Measurements from ENCODE around the gene TMEM63A.
"Not testable (repeated sequence)": the region's sequence is repeated elsewhere in the genome, so short reads cannot be mapped to it uniquely, and the experiment has no call there.

The TMEM63A gene

DNA sequence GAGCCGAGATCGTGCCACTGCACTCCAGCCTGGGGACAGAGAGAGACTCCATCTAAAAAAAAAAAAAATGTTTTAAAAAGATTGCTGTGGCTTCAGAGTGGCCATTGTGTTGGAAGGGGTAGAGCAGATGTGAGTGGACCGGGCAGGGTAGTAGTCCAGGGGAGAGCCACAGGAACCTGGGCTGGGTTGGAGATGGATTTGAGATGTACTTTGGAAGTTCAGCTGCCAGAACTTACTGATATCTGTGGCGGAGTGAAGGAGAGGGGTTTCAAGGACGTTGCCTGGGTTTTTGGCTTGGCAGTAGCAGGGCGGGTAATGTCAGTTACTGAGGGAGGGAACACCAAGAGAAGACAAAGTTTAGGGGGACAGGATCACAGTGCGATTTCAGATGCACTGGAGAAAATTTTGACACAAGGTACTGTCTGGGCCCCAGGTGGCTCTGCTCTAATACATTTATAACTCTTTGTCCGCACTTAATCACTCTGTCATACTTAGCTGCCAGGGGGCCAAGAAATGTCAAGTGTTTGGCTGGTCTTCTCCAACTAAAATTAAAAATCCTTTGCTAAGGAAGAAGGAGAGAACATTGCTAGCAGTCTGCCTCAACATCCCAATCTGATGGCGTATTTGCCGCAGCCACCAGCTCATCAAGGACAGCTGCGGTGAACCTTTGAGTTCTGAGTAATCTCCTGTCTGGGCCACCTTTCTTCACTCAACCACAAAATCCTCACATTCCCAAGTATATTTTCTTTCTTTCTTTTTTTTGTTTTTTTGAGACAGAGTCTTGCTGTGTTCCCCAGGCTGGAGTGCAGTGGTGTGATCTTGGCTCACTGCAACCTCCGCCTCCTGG lies 62.6 kb downstream of the TMEM63A start:
- peaks cover 6% of the 10 kb centered on the region; the same call in 1 of the 2 replicates for H3K4me1 ChIP-seq

DNA sequence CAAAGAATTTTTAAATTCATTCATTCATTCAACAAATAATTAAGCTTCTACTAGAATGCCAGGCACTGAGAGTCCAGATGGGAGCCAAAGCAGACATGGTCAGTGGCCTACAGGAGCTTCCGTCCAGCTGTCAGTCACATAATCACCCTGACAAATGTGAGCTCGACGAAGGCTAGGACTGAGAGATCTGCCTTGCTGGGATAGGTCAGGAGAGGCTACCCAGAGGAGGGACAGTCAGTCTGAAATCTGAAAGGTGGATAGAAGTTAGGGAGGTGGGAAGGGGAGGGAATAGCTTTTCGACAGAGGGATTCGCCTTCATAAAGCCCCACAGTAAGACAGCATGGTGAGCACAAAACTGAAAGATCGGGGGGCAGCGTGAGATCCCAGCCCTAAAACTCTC lies 64.0 kb downstream of the TMEM63A start:
- Histone ChIP-seq H3K9me3 (no peaks in the 10 kb centered on the region), H3K4me3 (ENCODE audit: low read depth, low read length) (no peak overlapping the region), H3K36me3 (no peaks in the 10 kb centered on the region), H3K27me3 (no peaks in the 10 kb centered on the region), H3K4me1 (peaks cover 11% of the 10 kb centered on the region)
- TF ChIP-seq, protein P1, sequence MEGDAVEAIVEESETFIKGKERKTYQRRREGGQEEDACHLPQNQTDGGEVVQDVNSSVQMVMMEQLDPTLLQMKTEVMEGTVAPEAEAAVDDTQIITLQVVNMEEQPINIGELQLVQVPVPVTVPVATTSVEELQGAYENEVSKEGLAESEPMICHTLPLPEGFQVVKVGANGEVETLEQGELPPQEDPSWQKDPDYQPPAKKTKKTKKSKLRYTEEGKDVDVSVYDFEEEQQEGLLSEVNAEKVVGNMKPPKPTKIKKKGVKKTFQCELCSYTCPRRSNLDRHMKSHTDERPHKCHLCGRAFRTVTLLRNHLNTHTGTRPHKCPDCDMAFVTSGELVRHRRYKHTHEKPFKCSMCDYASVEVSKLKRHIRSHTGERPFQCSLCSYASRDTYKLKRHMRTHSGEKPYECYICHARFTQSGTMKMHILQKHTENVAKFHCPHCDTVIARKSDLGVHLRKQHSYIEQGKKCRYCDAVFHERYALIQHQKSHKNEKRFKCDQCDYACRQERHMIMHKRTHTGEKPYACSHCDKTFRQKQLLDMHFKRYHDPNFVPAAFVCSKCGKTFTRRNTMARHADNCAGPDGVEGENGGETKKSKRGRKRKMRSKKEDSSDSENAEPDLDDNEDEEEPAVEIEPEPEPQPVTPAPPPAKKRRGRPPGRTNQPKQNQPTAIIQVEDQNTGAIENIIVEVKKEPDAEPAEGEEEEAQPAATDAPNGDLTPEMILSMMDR (IDR thresholded peaks at IDR 0.05; ENCODE audit: low read depth, low read length) = no peak
- no peak for DNase-seq

More for the DNA sequence above, 62.6 kb downstream of the TMEM63A start:
- no peaks in the 10 kb centered on the region for H3K27me3 ChIP-seq
- no peak overlapping the region for H3K4me3 ChIP-seq (ENCODE audit: low read depth, low read length)
- TF ChIP-seq, protein P1 (IDR thresholded peaks at IDR 0.05; ENCODE audit: low read depth, low read length) = no peak
- no peak for DNase-seq
- H3K36me3 ChIP-seq = no peaks in the 10 kb centered on the region
- no peaks in the 10 kb centered on the region for H3K9me3 ChIP-seq

DNA sequence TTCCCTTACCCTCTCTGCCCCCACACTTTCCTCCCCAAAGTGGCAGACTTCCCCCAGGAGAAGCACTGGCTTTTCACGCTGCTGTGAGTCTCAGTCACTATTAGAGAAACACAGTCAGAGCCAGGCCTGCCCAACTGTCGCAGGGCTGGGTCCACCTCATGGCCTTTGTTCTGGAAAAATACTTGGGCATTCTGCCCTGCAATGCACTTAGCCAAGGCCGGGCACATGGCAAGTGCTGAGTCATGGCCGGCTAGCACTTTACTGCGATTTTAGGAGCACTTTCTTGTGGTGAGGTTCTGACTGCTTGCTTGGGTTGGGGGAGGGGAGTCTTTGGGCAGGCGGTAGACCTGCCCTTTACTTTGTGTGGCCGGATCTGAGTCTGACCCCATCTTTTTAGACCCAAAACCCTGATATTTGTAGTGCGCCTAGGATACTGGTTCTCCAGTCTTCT lies 64.5 kb downstream of the TMEM63A start:
- no peaks in the 10 kb centered on the region for H3K9me3 ChIP-seq
- TF ChIP-seq, protein P1 (IDR thresholded peaks at IDR 0.05; ENCODE audit: low read depth, low read length) = no peak
- no peak for DNase-seq
- H3K4me3 ChIP-seq (ENCODE audit: low read depth, low read length) = no peak overlapping the region
- H3K27me3 ChIP-seq = no peaks in the 10 kb centered on the region
- peaks cover 11% of the 10 kb centered on the region for H3K4me1 ChIP-seq
- H3K36me3 ChIP-seq = no peaks in the 10 kb centered on the region

DNA sequence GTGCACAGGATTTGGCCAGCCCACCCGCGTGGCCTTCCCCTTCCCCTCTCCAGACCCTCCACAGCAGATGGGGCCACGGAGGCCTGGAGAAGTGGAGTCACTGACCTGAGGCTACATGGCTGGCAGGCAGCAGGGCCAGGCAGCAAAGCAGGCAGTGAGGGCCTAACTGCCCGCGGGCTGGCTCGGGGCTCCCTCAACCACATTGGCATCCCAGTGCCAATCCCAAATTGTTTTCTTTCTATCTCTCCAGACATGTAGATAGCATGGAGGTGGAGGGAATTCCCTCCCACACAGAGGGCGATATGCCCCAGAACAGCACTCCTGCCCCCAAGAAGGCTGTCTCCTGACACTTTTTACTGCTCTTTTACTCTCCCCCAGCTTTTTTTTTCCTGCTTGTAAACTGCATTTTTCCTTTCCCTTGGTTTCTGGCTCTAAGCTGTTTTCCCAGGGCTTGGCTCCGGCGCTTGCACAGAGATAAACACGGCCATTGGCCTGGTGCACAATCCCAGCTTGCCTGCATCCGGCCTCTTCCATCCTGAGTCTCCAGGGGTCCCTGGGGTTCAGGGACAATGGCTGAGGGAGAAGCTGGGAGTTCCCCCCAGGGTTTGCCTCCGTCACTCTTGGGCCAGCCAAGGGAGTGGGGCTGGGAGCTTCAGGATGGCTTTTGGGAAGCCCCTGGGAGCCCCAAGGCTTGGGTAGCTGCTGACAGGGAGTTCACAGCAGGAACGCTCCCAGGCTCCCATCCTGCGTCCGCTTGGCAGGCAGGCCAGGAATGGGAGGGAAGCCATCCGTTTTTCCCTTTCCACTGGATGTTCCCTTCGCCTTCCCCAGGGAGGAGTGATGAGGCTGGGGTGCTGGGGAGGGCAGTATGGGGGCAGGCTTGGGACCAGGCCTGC lies 65.3 kb downstream of the TMEM63A start:
- H3K4me1 ChIP-seq = peaks cover 11% of the 10 kb centered on the region
- H3K27me3 ChIP-seq = no peaks in the 10 kb centered on the region
- no peaks in the 10 kb centered on the region for H3K9me3 ChIP-seq
- TF ChIP-seq, protein P1 (IDR thresholded peaks at IDR 0.05; ENCODE audit: low read depth, low read length) = no peak
- H3K4me3 ChIP-seq (ENCODE audit: low read depth, low read length) = no peak overlapping the region
- no peak for DNase-seq
- no peaks in the 10 kb centered on the region for H3K36me3 ChIP-seq

DNA sequence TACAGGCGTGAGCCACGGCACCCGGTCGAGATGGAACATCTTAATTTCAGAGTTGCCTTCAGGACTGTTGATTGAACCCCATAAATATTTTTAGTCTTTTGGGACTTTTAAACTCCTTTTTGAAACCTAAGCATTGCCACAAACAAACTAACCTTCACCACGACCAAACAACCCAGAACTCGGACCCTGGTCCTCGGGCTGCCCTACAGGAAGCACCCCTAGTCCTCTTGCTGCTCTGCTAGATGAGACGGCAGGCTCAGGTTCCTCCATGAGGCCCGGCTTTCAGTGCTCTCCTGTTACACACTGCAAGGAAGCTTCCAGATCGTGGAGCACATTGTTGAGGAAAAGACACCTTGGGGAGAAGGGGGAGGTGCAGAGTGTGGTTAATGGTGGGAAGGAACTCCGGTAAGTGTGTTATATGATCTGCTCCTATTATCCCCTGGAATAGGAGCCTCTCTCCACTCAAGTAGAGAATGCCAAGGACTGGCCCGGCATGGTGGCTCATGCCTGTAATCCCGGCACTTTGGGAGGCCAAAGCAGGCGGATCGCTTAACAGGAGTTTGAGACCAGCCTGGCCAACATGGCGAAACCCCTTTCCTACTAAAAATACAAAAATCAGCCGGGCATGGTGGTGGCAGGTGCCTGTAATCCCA lies 66.5 kb downstream of the TMEM63A start:
- H3K4me1 ChIP-seq = peaks cover 11% of the 10 kb centered on the region

DNA sequence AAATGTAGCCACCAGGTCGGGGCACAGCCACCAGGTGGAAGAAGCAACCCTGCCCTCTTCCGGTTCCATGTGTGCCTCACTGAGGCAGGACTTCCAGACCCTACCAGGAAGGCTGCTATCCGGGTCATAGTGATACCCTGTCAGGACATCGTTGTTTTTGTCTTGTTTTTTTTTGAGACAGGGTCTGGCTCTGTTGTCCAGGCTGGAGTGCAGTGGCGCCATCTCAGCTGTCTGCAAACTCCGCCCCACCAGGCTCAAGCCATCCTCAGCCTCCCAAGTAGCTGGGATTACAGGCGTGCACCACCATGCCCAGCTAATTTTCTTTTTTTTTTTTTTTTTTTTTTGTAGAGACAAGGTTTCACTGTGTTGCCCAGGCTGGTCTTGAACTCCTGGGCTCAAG lies 67.1 kb downstream of the TMEM63A start:
- peaks cover 11% of the 10 kb centered on the region for H3K4me1 ChIP-seq
- H3K36me3 ChIP-seq; H3K9me3 ChIP-seq; DNase-seq; H3K27me3 ChIP-seq; H3K4me3 ChIP-seq (ENCODE audit: low read depth, low read length): not testable (repeated sequence)

More for the DNA sequence above, 66.5 kb downstream of the TMEM63A start:
- TF ChIP-seq, protein P1 (IDR thresholded peaks at IDR 0.05; ENCODE audit: low read depth, low read length) = no peak
- no peaks in the 10 kb centered on the region for H3K36me3 ChIP-seq
- no peak overlapping the region for H3K4me3 ChIP-seq (ENCODE audit: low read depth, low read length)
- no peak for DNase-seq
- no peaks in the 10 kb centered on the region for H3K27me3 ChIP-seq
- H3K9me3 ChIP-seq = no peaks in the 10 kb centered on the region
